MCF 10A (cell line): ENCODE measurements around the gene DCST1. TPM values are rescaled to one million over a fixed set of nuclear protein-coding genes. Genes with fewer than 3 reads are reported as not detected.

ENCODE experiments used
- BruUV-seq: library from RNA; stranded (reverse); fragments of 400-500 nt; replicated peaks from 2 replicates; lab custom pipeline; 2021; lab: Mats Ljungman, UMichigan
- CTCF ChIA-PET: fragments of 300-600 bp; sonication (Branson Sonifier 250); formaldehyde crosslinking; extraction: SDS; loops from one replicate; lab custom pipeline; 2021; ENCODE audit warnings: antibody characterized with exemption, inconsistent platforms; lab: Yijun Ruan, JAX
- POLR2A ChIA-PET: fragments of 300-600, 350-650 bp; sonication (Branson Sonifier 250); formaldehyde crosslinking; extraction: SDS; loops from one replicate; lab custom pipeline; 2020; ENCODE audit warnings: antibody characterized with exemption, inconsistent platforms; lab: Yijun Ruan, JAX
- DNase-seq: peaks from one replicate; pipeline ENCODE4 v3.0.0-alpha.2; 2018; ENCODE audit not compliant: unreplicated experiment
- H3K27ac Mint-ChIP-seq: one replicate; pipeline ENCODE4 v1.8.0; 2022; ENCODE audit warnings: mild to moderate bottlenecking, low read depth, mixed read lengths; ENCODE audit not compliant: unreplicated experiment
- H3K27me3 Mint-ChIP-seq: one replicate; pipeline ENCODE4 v1.8.0; 2022; ENCODE audit warnings: mixed read lengths; ENCODE audit not compliant: insufficient read depth, unreplicated experiment
- H3K36me3 Mint-ChIP-seq: one replicate; pipeline ENCODE4 v1.8.0; 2022; ENCODE audit warnings: mild to moderate bottlenecking, moderate library complexity, mixed read lengths; ENCODE audit not compliant: insufficient read depth, unreplicated experiment
- H3K4me1 Mint-ChIP-seq: one replicate; pipeline ENCODE4 v1.8.0; 2022; ENCODE audit warnings: mixed read lengths; ENCODE audit not compliant: insufficient read depth, unreplicated experiment
- H3K4me3 Mint-ChIP-seq: one replicate; pipeline ENCODE4 v1.8.0; 2022; ENCODE audit warnings: mild to moderate bottlenecking, moderate library complexity, mixed read lengths; ENCODE audit not compliant: unreplicated experiment
- H3K9me3 Mint-ChIP-seq: one replicate; pipeline ENCODE4 v1.8.0; 2022; ENCODE audit warnings: mixed read lengths; ENCODE audit not compliant: unreplicated experiment
- intact Hi-C: fragments of 100-400 bp; cut with micrococcal nuclease; formaldehyde crosslinking; loops from 2 replicates; pipeline ENCODE4 v1.14.1; 2022
- total RNA-seq: library from RNA; stranded (reverse); gene quantifications from 2 replicates; pipeline ENCODE4 v1.2.3, GENCODE V29; 2022
- TF ChIP-seq, protein P1 (sequence below): fragments of 200-600 bp; IDR thresholded peaks from one replicate; pipeline ENCODE4 v1.8.0; 2022; ENCODE audit warnings: antibody characterized with exemption, mild to moderate bottlenecking; ENCODE audit not compliant: unreplicated experiment

The DCST1 gene
- total RNA-seq, 1 experiment from 2014 or later = 0.21 TPM

DNA sequence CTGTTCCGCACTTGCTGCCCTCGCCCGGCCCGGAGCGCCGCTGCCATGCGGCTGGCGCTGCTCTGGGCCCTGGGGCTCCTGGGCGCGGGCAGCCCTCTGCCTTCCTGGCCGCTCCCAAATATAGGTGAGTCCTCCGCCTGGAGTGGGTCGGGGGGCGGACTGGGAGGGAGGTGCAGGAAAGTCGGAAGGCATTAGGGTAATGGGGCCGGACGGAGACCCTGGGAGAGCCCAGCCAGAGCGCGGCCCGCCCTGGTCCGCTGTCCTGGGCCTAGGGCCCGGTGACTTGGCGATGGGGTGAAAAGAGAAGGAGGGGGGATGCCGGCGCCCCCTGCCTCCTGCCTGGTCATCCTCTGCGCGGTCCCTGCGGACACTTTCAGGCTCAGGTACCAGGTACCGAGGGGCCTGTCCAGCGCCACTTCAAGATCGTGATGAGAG lies 17.7 kb downstream of the DCST1 start:
- Mint-ChIP-seq H3K4me1 (peaks cover 32% of the 10 kb centered on the region), H3K27me3 (no peaks in the 10 kb centered on the region), H3K9me3 (no peaks in the 10 kb centered on the region), H3K4me3 (peak overlapping the region; percentile 90), H3K36me3 (peaks cover 31% of the 10 kb centered on the region), H3K27ac (peak overlapping the region; percentile 72)
- peak; percentile 26 for DNase-seq
- ChIA-PET POLR2A (interaction anchor here (0.6 to 8.7 kb wide), 36 partner anchors 9 to 653 kb away, joined by 3 to 156 read pairs (median 6); partner anchors contain the start of genes CKS1B, EFNA3, EFNA4 and LENEP), CTCF (interaction anchor here (0.6 to 23.3 kb wide), 22 partner anchors 10 to 1084 kb away, joined by 3 to 390 read pairs (median 5); partner anchors contain the start of genes CREB3L4, EFNA4, KRTCAP2 and LENEP)
- TF ChIP-seq, protein P1, sequence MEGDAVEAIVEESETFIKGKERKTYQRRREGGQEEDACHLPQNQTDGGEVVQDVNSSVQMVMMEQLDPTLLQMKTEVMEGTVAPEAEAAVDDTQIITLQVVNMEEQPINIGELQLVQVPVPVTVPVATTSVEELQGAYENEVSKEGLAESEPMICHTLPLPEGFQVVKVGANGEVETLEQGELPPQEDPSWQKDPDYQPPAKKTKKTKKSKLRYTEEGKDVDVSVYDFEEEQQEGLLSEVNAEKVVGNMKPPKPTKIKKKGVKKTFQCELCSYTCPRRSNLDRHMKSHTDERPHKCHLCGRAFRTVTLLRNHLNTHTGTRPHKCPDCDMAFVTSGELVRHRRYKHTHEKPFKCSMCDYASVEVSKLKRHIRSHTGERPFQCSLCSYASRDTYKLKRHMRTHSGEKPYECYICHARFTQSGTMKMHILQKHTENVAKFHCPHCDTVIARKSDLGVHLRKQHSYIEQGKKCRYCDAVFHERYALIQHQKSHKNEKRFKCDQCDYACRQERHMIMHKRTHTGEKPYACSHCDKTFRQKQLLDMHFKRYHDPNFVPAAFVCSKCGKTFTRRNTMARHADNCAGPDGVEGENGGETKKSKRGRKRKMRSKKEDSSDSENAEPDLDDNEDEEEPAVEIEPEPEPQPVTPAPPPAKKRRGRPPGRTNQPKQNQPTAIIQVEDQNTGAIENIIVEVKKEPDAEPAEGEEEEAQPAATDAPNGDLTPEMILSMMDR = no peak
- TSS peak; percentile 30 for BruUV-seq
- intact Hi-C loops = loop anchor here (2.0 to 5.0 kb wide), 3 partner anchors 79 to 494 kb away; partner anchors contain the start of gene UBE2Q1

DNA sequence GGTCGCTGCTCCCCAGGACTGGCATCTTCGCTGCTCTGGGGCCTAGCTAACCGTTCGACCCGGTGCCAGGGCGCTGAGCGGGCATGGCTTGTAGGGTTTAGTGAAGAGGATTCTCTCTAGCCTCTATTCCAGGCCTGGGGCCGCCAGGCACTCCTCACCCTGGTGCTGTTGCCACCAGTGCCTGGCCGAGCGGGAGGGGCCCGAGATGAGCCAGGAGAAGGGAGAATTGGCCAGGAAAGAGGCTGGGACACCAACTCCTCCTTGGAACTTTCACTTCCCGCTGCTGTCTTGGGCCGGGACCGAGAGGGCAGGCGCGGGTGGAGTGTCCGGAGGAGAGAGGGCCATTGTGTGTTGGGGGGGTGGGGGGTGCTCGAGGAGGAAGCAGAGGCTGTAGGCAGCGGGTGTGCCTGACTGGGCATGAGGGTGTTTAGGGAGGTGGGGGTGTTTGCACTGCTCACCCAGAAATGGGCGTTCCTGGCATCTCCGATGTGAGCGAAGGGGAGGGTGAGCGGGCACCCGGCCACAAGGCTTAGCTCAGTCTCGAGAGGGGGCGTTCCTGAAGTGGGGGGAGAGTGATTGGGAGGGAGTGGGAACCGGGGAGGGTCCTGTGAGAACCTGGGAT lies 18.3 kb downstream of the DCST1 start:
- Mint-ChIP-seq H3K27ac (peak overlapping the region; percentile 72), H3K4me1 (peaks cover 32% of the 10 kb centered on the region), H3K36me3 (peaks cover 35% of the 10 kb centered on the region), H3K9me3 (no peaks in the 10 kb centered on the region), H3K4me3 (peak overlapping the region; percentile 90), H3K27me3 (no peaks in the 10 kb centered on the region)
- TF ChIP-seq, protein P1 = no peak
- CTCF ChIA-PET = interaction anchor here (0.6 to 23.3 kb wide), 28 partner anchors 8 to 1568 kb away, joined by 3 to 390 read pairs (median 6); partner anchors contain the start of genes EFNA3, EFNA4, KRTCAP2 and LENEP
- DNase-seq = peak; percentile 57
- BruUV-seq = no TSS peak
- POLR2A ChIA-PET = interaction anchor here (0.6 to 8.7 kb wide), 27 partner anchors 10 to 654 kb away, joined by 3 to 156 read pairs (median 10); partner anchors contain the start of genes CKS1B, EFNA3, EFNA4 and FLAD1
- intact Hi-C loops = loop anchor here (1.0 to 5.0 kb wide), 6 partner anchors 9 to 495 kb away; partner anchors contain the start of genes UBE2Q1 and ZBTB7B

DNA sequence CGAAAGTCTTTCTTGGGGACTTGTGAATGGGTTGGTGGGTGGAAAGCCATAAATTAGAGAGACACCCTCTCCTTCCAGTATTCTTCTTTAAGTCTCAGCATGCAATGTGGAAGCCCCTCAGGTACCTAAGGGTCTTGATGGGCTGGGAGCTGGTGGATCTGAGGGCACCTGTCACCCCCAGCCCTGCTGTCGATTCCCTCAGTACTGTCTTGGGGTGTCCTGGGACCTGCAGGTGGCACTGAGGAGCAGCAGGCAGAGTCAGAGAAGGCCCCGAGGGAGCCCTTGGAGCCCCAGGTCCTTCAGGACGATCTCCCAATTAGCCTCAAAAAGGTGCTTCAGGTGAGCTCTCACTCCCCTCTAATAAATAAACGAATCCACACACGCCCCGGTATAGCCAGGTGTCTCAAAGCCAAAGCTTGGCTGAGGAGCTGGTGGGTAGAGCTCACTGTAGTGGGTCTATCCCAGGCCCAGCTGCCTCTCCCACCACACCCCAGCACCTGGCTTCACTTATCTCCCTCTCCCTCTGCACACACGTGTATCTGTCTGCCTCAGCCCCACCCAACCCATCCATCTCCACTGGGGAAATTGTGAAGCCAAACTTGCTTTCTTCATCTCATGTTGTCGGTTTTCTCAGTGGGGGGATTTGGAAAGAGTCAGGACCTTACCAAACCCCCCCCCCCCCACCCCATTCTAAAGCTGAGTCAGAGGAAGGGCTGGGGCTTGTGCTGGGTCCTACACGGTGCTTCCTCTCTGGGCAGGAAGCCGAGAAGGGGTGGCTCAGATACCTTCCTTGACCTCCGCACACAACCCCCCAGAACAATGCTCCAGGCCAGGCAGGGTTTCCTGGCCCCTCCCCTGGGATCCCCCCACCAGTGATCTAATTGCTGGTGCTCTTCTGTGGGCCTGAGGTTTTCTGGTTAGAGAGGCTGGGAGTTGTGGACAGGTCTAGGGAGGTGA lies 19.1 kb downstream of the DCST1 start:
- ChIA-PET CTCF (interaction anchor here (0.6 to 23.3 kb wide), 34 partner anchors 7 to 1569 kb away, joined by 3 to 390 read pairs (median 5); partner anchors contain the start of genes EFNA3, EFNA4, KRTCAP2 and LENEP), POLR2A (interaction anchor here (0.6 to 8.7 kb wide), 24 partner anchors 9 to 474 kb away, joined by 3 to 156 read pairs (median 10); partner anchors contain the start of genes CKS1B, EFNA3, EFNA4 and FLAD1)
- H3K9me3 Mint-ChIP-seq = no peaks in the 10 kb centered on the region
- H3K27me3 Mint-ChIP-seq = no peaks in the 10 kb centered on the region
- peak overlapping the region; percentile 72 for H3K27ac Mint-ChIP-seq
- H3K36me3 Mint-ChIP-seq = peaks cover 44% of the 10 kb centered on the region
- TF ChIP-seq, protein P1 = peak; percentile 68
- intact Hi-C loops = loop anchor here (1.0 to 5.0 kb wide), 4 partner anchors 9 to 495 kb away; partner anchors contain the start of genes UBE2Q1 and ZBTB7B
- peaks cover 32% of the 10 kb centered on the region for H3K4me1 Mint-ChIP-seq
- peak; percentile 68 for DNase-seq
- H3K4me3 Mint-ChIP-seq = peak overlapping the region; percentile 90
- BruUV-seq = no TSS peak
